ENCODE results near the gene LRRK1. TPM values are rescaled to one million over a fixed set of nuclear protein-coding genes. Genes with fewer than 3 reads are reported as not detected.

The LRRK1 gene
- total RNA-seq, 3 donors from 2014 or later (not counting 1 experiment from before 2014, with no cell fraction given) = 1.2 to 5.5 (median 3.2) TPM

- Histone ChIP-seq H3K4me3 (ENCODE audit: low read length) (no peak overlapping the region), H3K4me1 (ENCODE audit: control insufficient read depth, insufficient read depth, low read length) (peaks cover 6% of the 10 kb centered on the region), H3K27ac (ENCODE audit: low read length) (no peak overlapping the region), H3K9me3 (ENCODE audit: control insufficient read depth, insufficient read depth, low read length) (no peaks in the 10 kb centered on the region), H3K27me3 (ENCODE audit: control insufficient read depth, insufficient read depth, low read length) (no peaks in the 10 kb centered on the region), H3K36me3 (ENCODE audit: control insufficient read depth, insufficient read depth, low read length) (no peaks in the 10 kb centered on the region)
- Mint-ChIP-seq H3K4me3 (no peak overlapping the region), H3K4me1 (no peaks in the 10 kb centered on the region), H3K9me3 (no peaks in the 10 kb centered on the region), H3K36me3 (no peaks in the 10 kb centered on the region), H3K27me3 (ENCODE audit: low read depth in 2 of 2) (peaks cover 0 to 6% of the 10 kb centered on the region in 2 donors), H3K27ac (no peak overlapping the region)
- no peak for ATAC-seq
- intact Hi-C loops (cut with micrococcal nuclease) = no loop called here
- no peak for TF ChIP-seq CTCF (IDR thresholded peaks at IDR 0.05)
- DNase-seq = no peak
- WGBS (ENCODE audit: insufficient coverage) = 92% methylated on average over 19 of the region's 19 CpGs
Measured at GRCh38 chr15:101113114-101114005, 194.2 kb downstream of the LRRK1 start.

- Histone ChIP-seq H3K27ac (ENCODE audit: low read length) (no peak overlapping the region), H3K4me3 (ENCODE audit: low read length) (no peak overlapping the region), H3K36me3 (ENCODE audit: control insufficient read depth, insufficient read depth, low read length) (no peaks in the 10 kb centered on the region), H3K27me3 (ENCODE audit: control insufficient read depth, insufficient read depth, low read length) (no peaks in the 10 kb centered on the region), H3K4me1 (ENCODE audit: control insufficient read depth, insufficient read depth, low read length) (peaks cover 6% of the 10 kb centered on the region), H3K9me3 (ENCODE audit: control insufficient read depth, insufficient read depth, low read length) (no peaks in the 10 kb centered on the region)
- Mint-ChIP-seq H3K36me3 (no peaks in the 10 kb centered on the region), H3K9me3 (no peaks in the 10 kb centered on the region), H3K4me1 (no peaks in the 10 kb centered on the region), H3K4me3 (no peak overlapping the region), H3K27me3 (ENCODE audit: low read depth in 2 of 2) (peaks cover 0 to 6% of the 10 kb centered on the region in 2 donors), H3K27ac (no peak overlapping the region)
- intact Hi-C loops (cut with micrococcal nuclease) = no loop called here
- TF ChIP-seq CTCF (IDR thresholded peaks at IDR 0.05) = no peak
- no peak for ATAC-seq
- DNase-seq = no peak
- WGBS (ENCODE audit: insufficient coverage) = 67% methylated on average over 7 of the region's 10 CpGs
Measured at GRCh38 chr15:101114166-101114565, 195.0 kb downstream of the LRRK1 start.

GRCh38 chr15:101114610-101115009 lies 195.5 kb downstream of the LRRK1 start:
- no peaks in the 10 kb centered on the region for H3K9me3 Mint-ChIP-seq
- ATAC-seq (no peak), DNase-seq (no peak)
- 94% methylated on average over 4 of the region's 4 CpGs for WGBS (ENCODE audit: insufficient coverage)
- no peak for TF ChIP-seq CTCF (IDR thresholded peaks at IDR 0.05)
- intact Hi-C loops (cut with micrococcal nuclease) = no loop called here
- Histone ChIP-seq H3K36me3 (ENCODE audit: control insufficient read depth, insufficient read depth, low read length) (no peaks in the 10 kb centered on the region), H3K27ac (ENCODE audit: low read length) (no peak overlapping the region), H3K27me3 (ENCODE audit: control insufficient read depth, insufficient read depth, low read length) (no peaks in the 10 kb centered on the region), H3K9me3 (ENCODE audit: control insufficient read depth, insufficient read depth, low read length) (no peaks in the 10 kb centered on the region), H3K4me3 (ENCODE audit: low read length) (no peak overlapping the region), H3K4me1 (ENCODE audit: control insufficient read depth, insufficient read depth, low read length) (peaks cover 6% of the 10 kb centered on the region)
- no peaks in the 10 kb centered on the region for H3K36me3 Mint-ChIP-seq
- H3K27ac Mint-ChIP-seq = no peak overlapping the region
- no peak overlapping the region for H3K4me3 Mint-ChIP-seq
- peaks cover 0 to 6% of the 10 kb centered on the region in 2 donors for H3K27me3 Mint-ChIP-seq (ENCODE audit: low read depth in 2 of 2)
- no peaks in the 10 kb centered on the region for H3K4me1 Mint-ChIP-seq

Measured in natural killer cell (primary cell).